ENCODE measurements around the gene CDC16.
"Not testable (repeated sequence)": the region's sequence is repeated elsewhere in the genome, so short reads cannot be mapped to it uniquely, and the experiment has no call there.

CDC16 gene, protein sequence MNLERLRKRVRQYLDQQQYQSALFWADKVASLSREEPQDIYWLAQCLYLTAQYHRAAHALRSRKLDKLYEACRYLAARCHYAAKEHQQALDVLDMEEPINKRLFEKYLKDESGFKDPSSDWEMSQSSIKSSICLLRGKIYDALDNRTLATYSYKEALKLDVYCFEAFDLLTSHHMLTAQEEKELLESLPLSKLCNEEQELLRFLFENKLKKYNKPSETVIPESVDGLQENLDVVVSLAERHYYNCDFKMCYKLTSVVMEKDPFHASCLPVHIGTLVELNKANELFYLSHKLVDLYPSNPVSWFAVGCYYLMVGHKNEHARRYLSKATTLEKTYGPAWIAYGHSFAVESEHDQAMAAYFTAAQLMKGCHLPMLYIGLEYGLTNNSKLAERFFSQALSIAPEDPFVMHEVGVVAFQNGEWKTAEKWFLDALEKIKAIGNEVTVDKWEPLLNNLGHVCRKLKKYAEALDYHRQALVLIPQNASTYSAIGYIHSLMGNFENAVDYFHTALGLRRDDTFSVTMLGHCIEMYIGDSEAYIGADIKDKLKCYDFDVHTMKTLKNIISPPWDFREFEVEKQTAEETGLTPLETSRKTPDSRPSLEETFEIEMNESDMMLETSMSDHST

DNA sequence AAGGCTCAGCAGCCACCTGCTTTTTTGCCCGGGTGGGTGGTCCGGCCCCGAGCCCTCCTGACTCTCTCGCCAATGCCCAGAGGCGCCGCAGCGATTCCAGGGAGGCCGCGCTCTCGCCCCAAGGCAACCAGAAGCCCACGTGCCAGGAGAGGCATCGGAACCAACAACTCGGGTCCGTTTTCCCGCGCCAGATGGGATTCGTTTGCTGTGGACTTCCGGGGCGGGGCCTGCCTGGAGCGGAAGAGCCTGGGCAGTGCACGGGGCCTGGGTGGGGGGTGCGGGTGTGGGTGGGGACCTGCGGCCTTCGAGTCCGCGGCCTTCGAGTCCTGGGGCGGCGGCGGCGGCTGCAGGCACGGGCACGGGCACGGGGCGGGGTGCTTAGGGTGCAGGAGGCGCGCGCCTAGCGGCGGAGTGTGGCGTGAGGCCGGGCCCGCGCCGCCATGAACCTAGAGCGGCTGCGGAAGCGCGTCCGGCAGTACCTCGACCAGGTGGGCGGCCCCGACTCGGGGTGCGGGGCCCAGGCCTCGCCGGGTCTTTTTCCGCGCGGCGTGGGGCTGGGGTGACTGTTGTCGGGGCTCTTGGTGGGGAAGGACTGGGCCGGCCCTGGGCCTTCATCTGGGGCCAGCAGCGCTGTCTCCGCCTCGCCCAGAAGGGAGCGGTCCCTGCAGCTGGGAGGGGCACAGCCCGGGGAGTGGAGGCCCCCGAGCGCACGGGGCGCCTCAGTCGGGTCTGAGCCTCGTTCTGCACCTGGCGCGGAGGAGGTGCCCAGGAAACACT, at the start of gene CDC16:
TSS of gene CDC16 (plus strand) at position 253 of the 777 bp plus-strand sequence. CDS start at position 441, 188 bp downstream.
- no peaks in the 10 kb centered on the region for H3K27me3 ChIP-seq (ENCODE audit: control insufficient read depth, insufficient read depth, low read length)
- peak within 1 kb of the TSS; percentile 59 for H3K4me3 ChIP-seq (ENCODE audit: low read depth, low read length)
- no peaks in the 10 kb centered on the region for H3K9me3 ChIP-seq (ENCODE audit: control insufficient read depth, insufficient read depth, low read length)
- H3K4me1 ChIP-seq (ENCODE audit: control insufficient read depth, insufficient read depth, low read length): peaks cover 22% of the 10 kb centered on the region
- peak within 1 kb of the TSS; percentile 57 for H3K9ac ChIP-seq (ENCODE audit: low read depth, low read length)
- peaks cover 12% of the 10 kb centered on the region for H3K36me3 ChIP-seq (ENCODE audit: control insufficient read depth, insufficient read depth, low read length)

DNA sequence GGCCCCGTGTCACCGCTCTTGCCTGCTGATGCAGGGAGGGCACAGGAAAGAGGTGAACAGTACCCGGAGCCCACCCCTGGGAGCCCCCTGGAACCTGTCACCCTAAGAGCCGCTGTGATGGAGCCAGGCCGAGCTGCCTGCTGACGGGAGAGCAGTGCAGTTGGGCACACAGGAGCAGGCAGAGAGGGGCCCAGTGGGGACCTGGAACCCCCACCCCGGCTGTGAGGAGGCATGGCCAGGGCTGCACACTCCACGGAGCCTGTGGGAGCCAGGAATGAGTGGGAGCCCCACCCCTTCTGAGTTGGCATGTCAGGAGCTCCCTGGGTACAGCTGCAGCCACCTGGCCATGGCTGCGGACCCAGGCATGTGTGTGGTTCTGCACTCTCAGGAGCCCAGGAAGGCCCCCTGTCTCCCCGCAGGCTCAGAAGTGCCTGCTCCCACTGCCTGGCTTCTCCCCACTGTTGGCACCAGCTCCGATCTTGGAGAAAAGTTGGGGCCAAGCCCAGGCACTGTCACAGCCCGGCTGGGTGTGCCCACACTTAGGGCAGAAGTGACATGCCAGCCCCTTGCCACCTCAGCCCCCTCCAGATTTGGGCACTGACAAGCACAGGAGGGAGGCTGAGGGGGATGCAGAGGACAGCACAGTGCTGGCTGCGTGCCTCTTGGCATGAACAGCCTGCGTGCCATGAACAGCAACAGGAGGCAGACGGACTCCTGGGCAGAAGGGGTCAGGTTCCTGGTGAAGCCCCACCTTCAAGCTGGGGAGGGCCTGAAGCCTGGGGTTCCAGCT, 49.3 kb upstream of the CDC16 start:
- no peaks in the 10 kb centered on the region for H3K4me1 ChIP-seq (ENCODE audit: control insufficient read depth, insufficient read depth, low read length)
- H3K4me3 ChIP-seq (ENCODE audit: low read depth, low read length): no peak overlapping the region
- H3K36me3 ChIP-seq (ENCODE audit: control insufficient read depth, insufficient read depth, low read length): no peaks in the 10 kb centered on the region
- no peak overlapping the region for H3K9ac ChIP-seq (ENCODE audit: low read depth, low read length)
- no peaks in the 10 kb centered on the region for H3K27me3 ChIP-seq (ENCODE audit: control insufficient read depth, insufficient read depth, low read length)
- H3K9me3 ChIP-seq (ENCODE audit: control insufficient read depth, insufficient read depth, low read length): no peaks in the 10 kb centered on the region

DNA sequence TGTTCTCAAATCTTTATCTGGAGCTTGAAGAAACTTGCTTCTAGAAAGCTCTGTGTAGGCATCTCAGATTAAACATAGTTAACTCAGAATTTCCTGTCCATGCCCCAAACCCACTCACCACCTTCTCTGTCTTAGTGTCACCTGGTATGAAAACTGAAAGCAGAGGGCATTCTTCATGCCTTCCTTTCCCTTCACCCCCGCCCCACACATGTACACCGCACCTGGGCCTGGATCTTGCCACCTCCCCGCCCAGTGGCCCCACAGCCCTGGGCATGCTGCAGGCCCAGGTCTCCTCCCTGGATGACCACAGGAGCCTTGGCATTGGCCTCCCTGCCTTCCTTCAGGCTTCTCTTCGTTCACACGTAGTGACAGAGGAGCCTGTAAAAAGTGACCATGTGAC, 39.8 kb upstream of the CDC16 start:
- H3K9ac ChIP-seq (ENCODE audit: low read depth, low read length): no peak overlapping the region
- H3K4me1 ChIP-seq (ENCODE audit: control insufficient read depth, insufficient read depth, low read length): no peaks in the 10 kb centered on the region
- no peaks in the 10 kb centered on the region for H3K9me3 ChIP-seq (ENCODE audit: control insufficient read depth, insufficient read depth, low read length)
- H3K4me3 ChIP-seq (ENCODE audit: low read depth, low read length): no peak overlapping the region
- no peaks in the 10 kb centered on the region for H3K36me3 ChIP-seq (ENCODE audit: control insufficient read depth, insufficient read depth, low read length)
- H3K27me3 ChIP-seq (ENCODE audit: control insufficient read depth, insufficient read depth, low read length): peaks cover under 1% of the 10 kb centered on the region

DNA sequence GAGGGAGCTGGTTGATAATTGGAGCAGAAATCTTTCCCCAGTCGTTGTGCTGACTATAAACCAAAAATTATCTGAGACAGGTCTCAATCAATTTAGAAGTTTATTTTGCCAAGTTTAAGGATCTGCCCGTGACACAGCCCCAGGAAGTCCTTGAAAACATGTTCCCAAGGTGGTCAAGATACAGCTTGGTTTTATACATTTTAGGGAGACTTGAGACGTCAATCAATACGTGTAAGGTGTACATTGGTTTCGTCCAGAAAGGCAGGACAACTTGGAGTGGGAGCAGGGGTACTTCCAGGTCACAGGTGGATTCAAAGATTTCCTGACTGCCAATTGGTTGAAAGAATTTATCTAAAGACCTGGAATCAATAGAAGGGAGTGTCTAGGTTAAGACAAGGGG, 38.1 kb upstream of the CDC16 start:
- Histone ChIP-seq H3K27me3 (ENCODE audit: control insufficient read depth, insufficient read depth, low read length) (peaks cover 8% of the 10 kb centered on the region), H3K4me3 (ENCODE audit: low read depth, low read length) (no peak overlapping the region), H3K36me3 (ENCODE audit: control insufficient read depth, insufficient read depth, low read length) (no peaks in the 10 kb centered on the region), H3K9ac (ENCODE audit: low read depth, low read length) (no peak overlapping the region), H3K4me1 (ENCODE audit: control insufficient read depth, insufficient read depth, low read length) (no peaks in the 10 kb centered on the region), H3K9me3 (ENCODE audit: control insufficient read depth, insufficient read depth, low read length) (no peaks in the 10 kb centered on the region)

DNA sequence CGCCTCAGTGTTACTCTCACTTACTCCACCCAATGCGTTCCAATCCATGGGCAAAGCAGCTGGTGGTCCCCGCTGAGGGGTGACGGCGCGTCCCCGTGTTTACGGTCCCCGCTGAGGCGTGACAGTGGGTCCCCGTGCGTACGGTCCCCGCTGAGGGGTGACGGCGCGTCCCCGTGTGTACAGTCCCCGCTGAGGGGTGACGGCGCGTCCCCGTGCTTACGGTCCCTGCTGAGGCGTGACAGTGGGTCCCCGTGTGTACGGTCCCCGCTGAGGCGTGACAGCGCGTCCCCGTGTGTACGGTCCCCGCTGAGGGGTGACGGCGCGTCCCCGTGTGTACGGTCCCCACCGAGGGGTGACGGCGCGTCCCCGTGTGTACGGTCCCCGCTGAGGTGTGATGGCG, 36.1 kb upstream of the CDC16 start:
- no peaks in the 10 kb centered on the region for H3K36me3 ChIP-seq (ENCODE audit: control insufficient read depth, insufficient read depth, low read length)
- peaks cover 8% of the 10 kb centered on the region for H3K27me3 ChIP-seq (ENCODE audit: control insufficient read depth, insufficient read depth, low read length)
- H3K9me3 ChIP-seq (ENCODE audit: control insufficient read depth, insufficient read depth, low read length): no peaks in the 10 kb centered on the region
- no peak overlapping the region for H3K4me3 ChIP-seq (ENCODE audit: low read depth, low read length)
- H3K9ac ChIP-seq (ENCODE audit: low read depth, low read length): no peak overlapping the region
- no peaks in the 10 kb centered on the region for H3K4me1 ChIP-seq (ENCODE audit: control insufficient read depth, insufficient read depth, low read length)

DNA sequence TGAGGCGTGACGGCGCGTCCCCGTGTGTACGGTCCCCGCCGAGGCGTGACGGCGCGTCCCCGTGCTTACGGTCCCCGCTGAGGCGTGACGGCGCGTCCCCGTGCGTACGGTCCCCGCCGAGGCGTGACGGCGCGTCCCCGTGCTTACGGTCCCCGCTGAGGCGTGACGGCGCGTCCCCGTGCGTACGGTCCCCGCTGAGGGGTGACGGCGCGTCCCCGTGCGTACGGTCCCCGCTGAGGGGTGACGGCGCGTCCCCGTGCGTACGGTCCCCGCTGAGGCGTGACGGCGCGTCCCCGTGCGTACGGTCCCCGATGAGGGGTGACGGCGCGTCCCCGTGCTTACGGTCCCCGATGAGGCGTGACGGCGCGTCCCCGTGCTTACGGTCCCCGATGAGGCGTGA, 35.2 kb upstream of the CDC16 start:
- H3K4me1 ChIP-seq (ENCODE audit: control insufficient read depth, insufficient read depth, low read length); H3K36me3 ChIP-seq (ENCODE audit: control insufficient read depth, insufficient read depth, low read length); H3K9me3 ChIP-seq (ENCODE audit: control insufficient read depth, insufficient read depth, low read length); H3K27me3 ChIP-seq (ENCODE audit: control insufficient read depth, insufficient read depth, low read length); H3K9ac ChIP-seq (ENCODE audit: low read depth, low read length); H3K4me3 ChIP-seq (ENCODE audit: low read depth, low read length): not testable (repeated sequence)

DNA sequence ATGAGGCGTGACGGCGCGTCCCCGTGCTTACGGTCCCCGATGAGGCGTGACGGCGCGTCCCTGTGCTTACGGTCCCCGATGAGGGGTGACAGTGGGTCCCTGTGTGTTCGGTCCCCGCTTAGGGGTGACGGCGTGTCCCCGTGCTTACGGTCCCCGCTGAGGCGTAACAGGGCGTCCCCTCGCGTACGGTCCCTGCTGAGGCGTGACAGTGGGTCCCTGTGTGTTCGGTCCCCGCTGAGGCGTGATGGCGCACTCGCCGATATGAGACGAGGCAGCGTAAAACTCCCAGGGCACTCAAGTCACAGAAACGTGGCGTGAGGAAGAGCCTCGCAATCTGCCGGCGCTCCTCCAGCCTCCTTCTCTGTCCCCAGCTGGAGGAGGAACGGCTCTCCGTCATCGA, 34.7 kb upstream of the CDC16 start:
- no peaks in the 10 kb centered on the region for H3K36me3 ChIP-seq (ENCODE audit: control insufficient read depth, insufficient read depth, low read length)
- H3K27me3 ChIP-seq (ENCODE audit: control insufficient read depth, insufficient read depth, low read length): peaks cover 8% of the 10 kb centered on the region
- H3K4me3 ChIP-seq (ENCODE audit: low read depth, low read length): peak overlapping the region; percentile 52

DNA sequence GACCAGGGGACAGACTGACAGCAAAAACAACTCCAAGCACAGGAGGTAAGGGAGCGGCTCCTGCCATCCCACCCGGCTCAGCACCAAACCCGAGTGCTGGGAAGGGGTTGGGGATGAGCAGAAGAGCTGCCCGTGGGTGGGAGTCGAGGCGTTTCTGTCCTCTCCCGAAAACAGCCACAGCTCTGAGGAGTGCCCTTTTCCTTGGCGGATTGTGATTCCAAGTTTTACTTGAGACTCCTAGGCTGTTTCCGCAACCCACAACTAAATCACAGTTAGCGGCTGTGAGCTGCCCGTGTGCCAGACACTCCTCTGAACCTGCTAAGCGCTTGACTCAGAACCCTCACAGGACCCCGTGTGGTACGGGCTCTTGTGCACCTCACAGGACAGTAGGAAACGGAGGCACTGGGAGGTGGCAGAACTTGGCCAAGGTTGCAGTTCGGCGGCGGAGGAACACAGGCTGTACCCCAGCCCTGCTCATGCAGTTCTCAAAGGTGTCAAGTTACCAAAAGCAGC, 34.2 kb upstream of the CDC16 start:
- peaks cover 8% of the 10 kb centered on the region for H3K27me3 ChIP-seq (ENCODE audit: control insufficient read depth, insufficient read depth, low read length)
- H3K36me3 ChIP-seq (ENCODE audit: control insufficient read depth, insufficient read depth, low read length): no peaks in the 10 kb centered on the region
- no peaks in the 10 kb centered on the region for H3K4me1 ChIP-seq (ENCODE audit: control insufficient read depth, insufficient read depth, low read length)
- no peaks in the 10 kb centered on the region for H3K9me3 ChIP-seq (ENCODE audit: control insufficient read depth, insufficient read depth, low read length)
- H3K9ac ChIP-seq (ENCODE audit: low read depth, low read length): no peak overlapping the region
- peak overlapping the region; percentile 52 for H3K4me3 ChIP-seq (ENCODE audit: low read depth, low read length)

More for the DNA sequence above, 34.7 kb upstream of the CDC16 start:
- Histone ChIP-seq H3K9ac (ENCODE audit: low read depth, low read length) (no peak overlapping the region), H3K9me3 (ENCODE audit: control insufficient read depth, insufficient read depth, low read length) (no peaks in the 10 kb centered on the region), H3K4me1 (ENCODE audit: control insufficient read depth, insufficient read depth, low read length) (no peaks in the 10 kb centered on the region)

DNA sequence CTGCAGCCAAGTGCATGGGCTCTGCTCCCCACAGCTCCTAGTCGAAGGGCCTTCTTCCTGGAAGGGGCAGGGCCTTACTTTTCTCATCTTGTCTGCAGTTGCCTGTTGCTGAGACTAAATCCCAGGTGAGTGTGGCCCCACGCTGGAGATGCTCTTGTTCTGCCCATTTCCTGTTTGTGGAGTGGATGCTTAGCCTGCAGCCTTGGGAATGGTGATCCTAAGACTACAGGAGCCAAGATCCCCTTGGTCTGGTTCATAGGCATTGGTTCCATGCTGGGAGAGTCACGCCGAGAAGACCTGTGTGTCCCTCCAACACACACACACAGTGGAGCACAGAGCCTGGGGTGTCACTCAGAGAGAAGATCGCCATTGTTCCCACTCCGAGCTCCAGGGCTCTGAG, 32.1 kb upstream of the CDC16 start:
- Histone ChIP-seq H3K4me3 (ENCODE audit: low read depth, low read length) (no peak overlapping the region), H3K27me3 (ENCODE audit: control insufficient read depth, insufficient read depth, low read length) (peaks cover 8% of the 10 kb centered on the region), H3K9ac (ENCODE audit: low read depth, low read length) (no peak overlapping the region), H3K9me3 (ENCODE audit: control insufficient read depth, insufficient read depth, low read length) (peaks cover 6% of the 10 kb centered on the region), H3K36me3 (ENCODE audit: control insufficient read depth, insufficient read depth, low read length) (peaks cover 2% of the 10 kb centered on the region), H3K4me1 (ENCODE audit: control insufficient read depth, insufficient read depth, low read length) (no peaks in the 10 kb centered on the region)

DNA sequence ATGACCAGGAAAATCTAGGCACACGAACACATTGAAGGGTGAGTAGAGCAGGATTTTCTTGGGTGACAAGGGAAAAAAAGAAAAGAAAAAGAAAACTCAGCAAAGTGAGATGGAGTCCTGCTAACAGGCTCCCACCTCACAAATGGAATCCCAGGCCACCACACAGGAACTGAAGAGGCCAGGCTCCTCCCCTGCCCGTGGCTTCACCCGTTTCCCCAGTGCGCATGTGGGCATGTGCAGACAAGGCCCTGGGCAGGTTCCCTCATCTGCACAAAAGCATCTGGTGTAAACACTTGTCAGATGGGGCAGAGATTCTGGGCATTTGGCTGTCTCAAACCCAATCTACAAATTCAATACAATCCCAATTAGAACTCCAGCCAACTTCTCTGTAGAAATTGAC, 31.2 kb upstream of the CDC16 start:
- Histone ChIP-seq H3K9me3 (ENCODE audit: control insufficient read depth, insufficient read depth, low read length) (peaks cover 9% of the 10 kb centered on the region), H3K36me3 (ENCODE audit: control insufficient read depth, insufficient read depth, low read length) (peaks cover 2% of the 10 kb centered on the region), H3K27me3 (ENCODE audit: control insufficient read depth, insufficient read depth, low read length) (peaks cover 8% of the 10 kb centered on the region), H3K4me3 (ENCODE audit: low read depth, low read length) (no peak overlapping the region), H3K9ac (ENCODE audit: low read depth, low read length) (no peak overlapping the region), H3K4me1 (ENCODE audit: control insufficient read depth, insufficient read depth, low read length) (no peaks in the 10 kb centered on the region)

DNA sequence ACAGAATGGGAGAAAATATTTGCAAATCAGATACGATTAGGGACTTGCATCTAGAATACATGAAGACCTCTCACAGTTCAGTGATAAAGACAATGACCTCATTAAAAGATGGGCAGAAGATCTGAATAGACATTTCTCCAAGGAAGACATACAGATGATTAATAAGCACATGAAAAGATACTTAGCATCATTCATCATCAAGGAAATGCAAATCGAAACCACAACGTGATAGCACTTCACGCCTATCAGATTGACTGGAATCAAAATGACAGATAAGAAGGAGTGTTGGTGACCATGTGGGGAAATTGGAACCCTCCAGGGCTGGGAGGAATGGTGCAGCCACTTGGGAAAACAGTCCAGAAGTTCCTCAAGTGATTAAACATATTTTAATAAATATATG, 29.8 kb upstream of the CDC16 start:
- H3K27me3 ChIP-seq (ENCODE audit: control insufficient read depth, insufficient read depth, low read length): peaks cover 7% of the 10 kb centered on the region
- H3K4me1 ChIP-seq (ENCODE audit: control insufficient read depth, insufficient read depth, low read length): no peaks in the 10 kb centered on the region
- H3K9me3 ChIP-seq (ENCODE audit: control insufficient read depth, insufficient read depth, low read length): peaks cover 9% of the 10 kb centered on the region
- H3K9ac ChIP-seq (ENCODE audit: low read depth, low read length): no peak overlapping the region
- H3K4me3 ChIP-seq (ENCODE audit: low read depth, low read length): no peak overlapping the region
- peaks cover 2% of the 10 kb centered on the region for H3K36me3 ChIP-seq (ENCODE audit: control insufficient read depth, insufficient read depth, low read length)

Measured in iPS-15b (cell line).